Kidney (tissue), 14 donors: ENCODE data around the gene WTAP. TPM values are rescaled to one million over a fixed set of nuclear protein-coding genes. Genes with fewer than 3 reads are reported as not detected.
"Not testable (repeated sequence)": the region's sequence is repeated elsewhere in the genome, so short reads cannot be mapped to it uniquely, and the experiment has no call there.

Experiments used
- DNase-seq, 5 donors: peaks; one replicate each; pipeline ENCODE4 v3.0.0-alpha.2; 2013 to 2020
- FAIRE-seq: peaks from 2 replicates; lab custom pipeline; 2012; peaks lifted over from hg19 to GRCh38; lab: Jason Lieb, UNC
- H3K27ac ChIP-seq, 2 donors: one replicate each; pipeline ENCODE4 v1.7.0; 2013; ENCODE audit warnings: low read depth in 2 of 2, low read length in 2 of 2, inconsistent platforms in 1 of 2
- H3K27me3 ChIP-seq: one replicate; pipeline ENCODE4 v1.7.1; 2013; ENCODE audit warnings: low read length, inconsistent platforms; ENCODE audit not compliant: control insufficient read depth, insufficient read depth
- H3K36me3 ChIP-seq, 3 donors: one replicate each; pipeline versions ENCODE4 v1.7.0 to v1.7.1; 2013; ENCODE audit warnings: low read length in 3 of 3, control low read depth in 1 of 3, inconsistent platforms in 1 of 3; ENCODE audit not compliant: insufficient read depth in 3 of 3, control insufficient read depth in 2 of 3
- H3K4me1 ChIP-seq, 3 donors: one replicate each; pipeline versions ENCODE4 v1.7.0 to v1.7.1; 2013; ENCODE audit warnings: low read length in 3 of 3, inconsistent platforms in 1 of 3, low read depth in 1 of 3; ENCODE audit not compliant: control insufficient read depth in 2 of 3, insufficient read depth in 2 of 3
- H3K4me3 ChIP-seq, 3 donors: one replicate each; pipeline versions ENCODE4 v1.7.0 to v1.8.1; 2013; ENCODE audit warnings: low read length in 3 of 3, control low read depth in 1 of 3, inconsistent platforms in 1 of 3
- H3K9ac ChIP-seq, 3 donors: one replicate each; pipeline versions ENCODE4 v1.7.0 to v1.7.1; 2013; ENCODE audit warnings: low read length in 3 of 3, control low read depth in 1 of 3, inconsistent platforms in 1 of 3
- H3K9me3 ChIP-seq, 3 donors: one replicate each; pipeline versions ENCODE4 v1.7.0 to v1.7.1; 2013; ENCODE audit warnings: low read length in 3 of 3, control low read depth in 1 of 3, inconsistent platforms in 1 of 3; ENCODE audit not compliant: control insufficient read depth in 2 of 3, insufficient read depth in 1 of 3
- CTCF ChIP-seq: IDR thresholded peaks from 3 replicates; pipeline ENCODE4 v1.5.1; 2012; ENCODE audit warnings: mild to moderate bottlenecking, moderate library complexity, borderline replicate concordance; ENCODE audit not compliant: insufficient read depth; ENCODE audit errors: extremely low read depth
- intact Hi-C: fragments of 100-400 bp; cut with DNase I; formaldehyde crosslinking; loops from one replicate; pipeline ENCODE4 v1.11.1; 2022
- polyA plus RNA-seq: library from polyadenylated mRNA; stranded (reverse); fragments of 350-450 nt; fragmentation: Illumina TruSeq; extraction: RNeasy Lipid Tissue Mini Kit (QIAGEN cat#74804); gene quantifications from one replicate; pipeline ENCODE4 v1.2.3, GENCODE V29; 2014; ENCODE audit warnings: low read depth, low replicate concordance; ENCODE audit not compliant: insufficient read depth
- total RNA-seq: library from RNA; stranded (reverse); fragmentation: NEBNext Ultra II Directional; extraction: Animal tissue kit (Norgen Biotek cat#: 25700); gene quantifications from one replicate; pipeline ENCODE4 v1.2.1, GENCODE V29; 2021
- donor health status: control.
- donor health status: control.
- donor health status: control.
- donor health status: control.
- donor health status: control.
- donor health status: DM: yes; HTN: yes; CAD: no.
- donor health status: Normal renal cell carcinoma (clear cell type).

The WTAP gene
- total and polyA plus RNA-seq, 2 donors from 2014 or later, result 63.5 to 108 TPM

DNA sequence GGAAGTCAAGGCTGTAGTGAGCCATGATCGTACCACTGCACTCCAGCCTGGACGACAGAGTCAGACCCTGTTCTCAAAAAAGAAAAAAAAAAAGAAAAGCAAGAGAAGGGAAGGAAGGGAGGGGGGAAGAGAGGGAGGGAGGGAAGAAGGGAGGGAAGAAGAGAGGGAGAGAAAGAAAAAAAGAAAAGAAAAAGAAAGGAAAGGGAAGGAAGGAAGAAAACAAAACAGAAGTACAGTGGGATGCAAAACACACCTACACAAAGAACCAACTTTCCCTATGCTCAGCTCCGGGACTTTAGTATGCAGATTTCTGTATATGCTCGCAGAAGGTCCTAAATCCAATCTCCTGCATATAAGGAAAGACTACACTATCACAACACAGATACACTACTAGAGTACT lies 2.5 kb upstream of the WTAP start:
- no peak overlapping the region for H3K4me3 ChIP-seq
- DNase-seq (no peak), FAIRE-seq (no peak)
- intact Hi-C loops, result no loop called here
- H3K27me3 ChIP-seq, result no peaks in the 10 kb centered on the region
- H3K27ac ChIP-seq, result no peak overlapping the region
- H3K9me3 ChIP-seq, result no peaks in the 10 kb centered on the region
- no peaks in the 10 kb centered on the region for H3K36me3 ChIP-seq
- no peak overlapping the region for H3K9ac ChIP-seq
- no peak for TF ChIP-seq CTCF
- H3K4me1 ChIP-seq, result peaks cover 0 to 14% (median 7%) of the 10 kb centered on the region in 3 donors

- intact Hi-C loops, FAIRE-seq, H3K9ac ChIP-seq, H3K27me3 ChIP-seq, H3K9me3 ChIP-seq, DNase-seq, H3K36me3 ChIP-seq, H3K4me3 ChIP-seq, H3K27ac ChIP-seq: not testable (repeated sequence)
- H3K4me1 ChIP-seq, result peaks cover 0 to 17% (median 9%) of the 10 kb centered on the region in 3 donors
Measured at GRCh38 chr6:159725208-159725607, 2.1 kb upstream of the WTAP start.

DNA sequence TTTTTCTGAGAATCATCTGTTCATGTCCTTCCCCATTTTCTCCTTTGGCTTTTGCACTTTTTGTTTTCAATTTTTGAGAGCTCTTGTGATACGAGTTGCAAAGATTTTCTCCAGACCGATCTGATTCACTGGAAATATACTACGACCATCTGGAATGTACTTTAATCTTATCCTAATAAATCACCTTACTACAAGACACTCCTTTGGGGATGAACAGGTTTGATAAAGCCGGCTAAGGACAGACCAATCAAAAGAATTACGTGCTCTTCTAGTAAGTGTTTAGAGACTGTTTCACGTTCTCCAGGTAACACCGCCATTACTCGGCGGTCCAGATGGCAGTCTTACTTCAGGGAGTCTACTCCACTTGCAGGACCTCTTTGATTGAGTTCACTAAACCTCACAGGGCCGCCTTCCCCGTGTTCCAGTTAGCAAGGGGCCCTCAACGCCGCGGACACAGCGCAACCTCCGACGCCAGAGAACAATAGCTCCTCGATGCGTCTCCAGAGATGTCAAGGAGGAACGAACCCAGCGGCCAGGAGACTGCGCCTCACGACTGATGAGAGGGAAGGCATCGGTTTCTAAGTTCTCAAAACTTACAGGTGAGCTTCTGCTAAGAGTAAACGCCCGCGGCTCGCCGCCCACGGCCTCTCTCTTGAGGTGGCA lies 920 bp upstream of the WTAP start:
- FAIRE-seq (no peak), DNase-seq (no peak)
- TF ChIP-seq CTCF, result no peak
- Histone ChIP-seq H3K4me1 (peaks cover 0 to 22% (median 10%) of the 10 kb centered on the region in 3 donors), H3K4me3 (peak overlapping the region; percentile 78 to 96 (median 85)), H3K27me3 (no peaks in the 10 kb centered on the region), H3K9me3 (no peaks in the 10 kb centered on the region), H3K9ac (peak overlapping the region; percentile 71 to 88 (median 82)), H3K27ac (peak overlapping the region; percentile 95 to 100), H3K36me3 (no peaks in the 10 kb centered on the region)
- intact Hi-C loops, result no loop called here

- H3K36me3 ChIP-seq, result no peaks in the 10 kb centered on the region
- H3K27ac ChIP-seq, result peak overlapping the region; percentile 95 to 100
- no peak for FAIRE-seq
- peak in 3 of 5 donors; percentile 67 to 82 (median 74) for DNase-seq
- no peak for TF ChIP-seq CTCF
- peaks cover 0 to 25% (median 10%) of the 10 kb centered on the region in 3 donors for H3K4me1 ChIP-seq
- peak overlapping the region; percentile 61 to 97 (median 77) for H3K9ac ChIP-seq
- H3K27me3 ChIP-seq, result no peaks in the 10 kb centered on the region
- intact Hi-C loops, result no loop called here
- no peaks in the 10 kb centered on the region for H3K9me3 ChIP-seq
- peak overlapping the region; percentile 67 to 96 (median 74) for H3K4me3 ChIP-seq
Measured at GRCh38 chr6:159727717-159728445, 575 bp downstream of the WTAP start.
